NT2/D1 (cell line): Measurements from ENCODE around the gene PHF3.

ENCODE experiments used
- SUZ12 ChIP-seq: IDR thresholded peaks from 2 replicates; pipeline ENCODE4 v1.6.1; 2011; ENCODE audit not compliant: insufficient read length, insufficient read depth; ENCODE audit errors: extremely low read depth
- YY1 ChIP-seq: IDR thresholded peaks from 2 replicates; pipeline ENCODE4 v1.6.1; 2011; ENCODE audit not compliant: insufficient read length, insufficient read depth
- ZNF274 ChIP-seq: IDR thresholded peaks from 2 replicates; pipeline ENCODE4 v1.6.1; 2011; ENCODE audit warnings: mild to moderate bottlenecking, low read depth, low read length

GRCh38 chr6:63739094-63739687, 103.6 kb downstream of the PHF3 start:
- TF ChIP-seq YY1 (no peak), SUZ12 (no peak), ZNF274 (no peak)
